T-cell (primary cell): Measurements from ENCODE around the gene SIMC1. TPM values are rescaled to one million over a fixed set of nuclear protein-coding genes. Genes with fewer than 3 reads are reported as not detected.

Source experiments
- ATAC-seq, 4 experiments: fragments of 200-7000 bp in 3 of 4; fragments of 150-1000 bp in 1 of 4; cut with Tn5 transposase; replicated peaks in 1 of 4; 1 replicate in 3 of 4; 2 replicates in 1 of 4; pipeline ENCODE4 v1.10.0; 2021; ENCODE audit warnings: moderate library complexity in 3 of 4, mild to moderate bottlenecking in 2 of 4, moderate number of reproducible peaks in 1 of 4
- CTCF ChIA-PET, 2 donors: fragments of 300-600 bp; sonication (Branson Sonifier 250); formaldehyde crosslinking; loops; one replicate each; lab custom pipeline; 2022; ENCODE audit warnings: antibody characterized with exemption in 2 of 2; lab: Charles Lee
- POLR2A ChIA-PET, 2 donors: fragments of 300-600 bp; sonication (Branson Sonifier 250); formaldehyde crosslinking; loops; one replicate each; lab custom pipeline; 2022; ENCODE audit warnings: antibody characterized with exemption in 2 of 2; lab: Charles Lee
- DNase-seq, 35 experiments: peaks; one replicate each; pipeline versions ENCODE4 v3.0.0 to v3.0.0-alpha.2; 2013 to 2023
- H3K27ac ChIP-seq: one replicate; pipeline ENCODE4 v1.5.1; 2013; ENCODE audit warnings: low read length
- H3K27me3 ChIP-seq, 2 experiments: replicated peaks in 1 of 2; 1 replicate in 1 of 2; 2 replicates in 1 of 2; pipeline versions ENCODE4 v1.6.1 to v1.7.0; 2013; ENCODE audit warnings: low read length in 1 of 2, mixed read lengths in 1 of 2; ENCODE audit not compliant: control insufficient read depth in 2 of 2, insufficient read depth in 2 of 2; ENCODE audit errors: extremely low read depth in 1 of 2
- H3K36me3 ChIP-seq, 2 donors: 1 replicate in 1 of 2; 2 replicates in 1 of 2; pipeline versions ENCODE4 v1.6.1 to v1.7.0; 2013; ENCODE audit warnings: low read length in 1 of 2; ENCODE audit not compliant: control insufficient read depth in 2 of 2, insufficient read depth in 1 of 2; ENCODE audit errors: extremely low read depth in 1 of 2
- H3K4me1 ChIP-seq, 2 experiments: 1 replicate in 1 of 2; 2 replicates in 1 of 2; pipeline versions ENCODE4 v1.6.1 to v1.7.0; 2013; ENCODE audit warnings: low read length in 2 of 2, mixed read lengths in 1 of 2; ENCODE audit not compliant: insufficient read depth in 2 of 2, control insufficient read depth in 1 of 2; ENCODE audit errors: extremely low read depth in 1 of 2
- H3K4me3 ChIP-seq, 2 donors: 1 replicate in 1 of 2; 2 replicates in 1 of 2; pipeline versions ENCODE4 v1.5.1 to v1.7.0; 2013; ENCODE audit warnings: mild to moderate bottlenecking in 2 of 2, low read length in 1 of 2, moderate library complexity in 1 of 2; ENCODE audit not compliant: control insufficient read depth in 1 of 2; ENCODE audit errors: extremely low read depth in 1 of 2
- H3K9me3 ChIP-seq: 2 replicates; pipeline ENCODE4 v1.7.0; 2013
- H3K27ac Mint-ChIP-seq, 2 donors: one replicate each; pipeline ENCODE4 v1.8.0; 2020 to 2021; ENCODE audit warnings: mild to moderate bottlenecking in 2 of 2, mixed read lengths in 2 of 2
- H3K27me3 Mint-ChIP-seq, 2 donors: one replicate each; pipeline ENCODE4 v1.8.0; 2021 to 2022; ENCODE audit warnings: mixed read lengths in 2 of 2
- H3K36me3 Mint-ChIP-seq: one replicate; pipeline ENCODE4 v1.8.0; 2021; ENCODE audit warnings: mixed read lengths
- H3K4me1 Mint-ChIP-seq, 3 donors: one replicate each; pipeline ENCODE4 v1.8.0; 2020 to 2022; ENCODE audit warnings: mixed read lengths in 3 of 3, mild to moderate bottlenecking in 1 of 3
- H3K4me3 Mint-ChIP-seq, 3 donors: one replicate each; pipeline ENCODE4 v1.8.0; 2020 to 2022; ENCODE audit warnings: mild to moderate bottlenecking in 3 of 3, mixed read lengths in 3 of 3, moderate library complexity in 3 of 3
- H3K9me3 Mint-ChIP-seq, 3 donors: one replicate each; pipeline ENCODE4 v1.8.0; 2020 to 2022; ENCODE audit warnings: mixed read lengths in 3 of 3
- WGBS: methylation state at CpG from one replicate; pipeline ENCODE4 v1.1.5; 2013; ENCODE audit warnings: missing lambda C conversion rate; ENCODE audit not compliant: insufficient coverage; 5-methylcytosine and 5-hydroxymethylcytosine counted together
- total RNA-seq, 35 experiments: library from RNA in 6 of 35; stranded (reverse) in 6 of 35; fragments of 120-200 nt in 1 of 35; gene quantifications; one replicate each; pipeline versions ENCODE4 v1.2.1 to v1.2.4 and lab custom pipeline; 2013 to 2026

SIMC1 gene
- total RNA-seq, 5 donors from 2014 or later (not counting 1 experiment from before 2014, with no cell fraction given), result 19.2 to 25.4 (median 24.1) TPM

DNA sequence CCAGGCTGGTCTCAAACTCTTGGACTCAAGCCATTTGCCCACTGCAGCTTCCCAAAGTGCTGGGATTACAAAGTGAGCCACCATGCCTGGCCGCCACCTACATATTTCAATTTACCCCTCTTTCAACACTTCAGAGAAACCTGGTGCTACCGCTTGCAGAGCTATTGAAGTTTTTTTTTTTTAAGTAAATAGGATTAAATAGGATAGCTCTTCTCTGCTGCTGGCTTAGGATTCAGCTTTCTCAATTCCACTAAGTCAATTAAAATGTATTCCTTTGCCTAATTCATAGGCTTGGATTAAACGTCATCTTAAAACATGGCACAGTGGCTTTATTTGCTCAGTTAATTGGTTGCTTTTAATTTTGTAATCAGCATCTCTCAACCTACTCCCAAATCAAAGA, 82.4 kb downstream of the SIMC1 start:
- no peak overlapping the region for H3K27ac ChIP-seq
- no peaks in the 10 kb centered on the region for H3K4me1 Mint-ChIP-seq
- CTCF ChIA-PET, result interaction anchor here in 1 of 2 donors (0.6 kb wide), 1 partner anchor 48 kb away, joined by 3 read pairs; no protein-coding TSS in a partner anchor
- no CpG with 5 or more reads among the region's 3 CpGs for WGBS
- ATAC-seq (no peak), DNase-seq (no peak)
- H3K36me3 Mint-ChIP-seq, result peaks cover 31% of the 10 kb centered on the region
- no peaks in the 10 kb centered on the region for H3K27me3 Mint-ChIP-seq
- no peak overlapping the region for H3K4me3 ChIP-seq
- H3K27me3 ChIP-seq, result no peaks in the 10 kb centered on the region
- POLR2A ChIA-PET, result no interaction called here
- H3K36me3 ChIP-seq, result peaks cover 0 to 20% of the 10 kb centered on the region in 2 donors
- H3K4me1 ChIP-seq, result no peaks in the 10 kb centered on the region
- H3K4me3 Mint-ChIP-seq, result no peak overlapping the region
- no peak overlapping the region for H3K27ac Mint-ChIP-seq
- H3K9me3 Mint-ChIP-seq, result no peaks in the 10 kb centered on the region
- no peaks in the 10 kb centered on the region for H3K9me3 ChIP-seq

GRCh38 chr5:176334031-176334770, 96.0 kb downstream of the SIMC1 start:
- ChIA-PET POLR2A (no interaction called here), CTCF (no interaction called here)
- Mint-ChIP-seq H3K27me3 (no peaks in the 10 kb centered on the region), H3K4me1 (no peaks in the 10 kb centered on the region), H3K27ac (no peak overlapping the region), H3K4me3 (no peak overlapping the region), H3K36me3 (peaks cover 38% of the 10 kb centered on the region), H3K9me3 (peaks cover 6 to 10% (median 7%) of the 10 kb centered on the region in 3 donors)
- Histone ChIP-seq H3K4me1 (no peaks in the 10 kb centered on the region), H3K4me3 (no peak overlapping the region), H3K9me3 (peaks cover 4% of the 10 kb centered on the region), H3K36me3 (peaks cover 2 to 21% of the 10 kb centered on the region in 2 donors), H3K27ac (no peak overlapping the region), H3K27me3 (no peaks in the 10 kb centered on the region)
- DNase-seq, result no peak
- ATAC-seq, result no peak

GRCh38 chr5:176337913-176338312, 99.7 kb downstream of the SIMC1 start:
- DNase-seq (no peak), ATAC-seq (no peak)
- Mint-ChIP-seq H3K4me1 (no peaks in the 10 kb centered on the region), H3K27me3 (no peaks in the 10 kb centered on the region), H3K4me3 (no peak overlapping the region), H3K27ac (no peak overlapping the region), H3K9me3 (peaks cover 6 to 10% (median 7%) of the 10 kb centered on the region in 3 donors), H3K36me3 (peaks cover 41% of the 10 kb centered on the region)
- H3K4me1 ChIP-seq, result no peaks in the 10 kb centered on the region
- peaks cover 2 to 27% of the 10 kb centered on the region in 2 donors for H3K36me3 ChIP-seq
- CTCF ChIA-PET, result no interaction called here
- no peak overlapping the region for H3K27ac ChIP-seq
- no peak overlapping the region for H3K4me3 ChIP-seq
- POLR2A ChIA-PET, result no interaction called here
- H3K27me3 ChIP-seq, result no peaks in the 10 kb centered on the region
- peaks cover 4% of the 10 kb centered on the region for H3K9me3 ChIP-seq
- WGBS, result no CpG with 5 or more reads among the region's 1 CpG

- no peak overlapping the region for H3K4me3 ChIP-seq
- ATAC-seq, result no peak
- Mint-ChIP-seq H3K27ac (no peak overlapping the region), H3K36me3 (peaks cover 33% of the 10 kb centered on the region), H3K9me3 (peaks cover 0 to 3% (median 0%) of the 10 kb centered on the region in 3 donors), H3K4me1 (no peaks in the 10 kb centered on the region), H3K27me3 (no peaks in the 10 kb centered on the region), H3K4me3 (no peak overlapping the region)
- no peak overlapping the region for H3K27ac ChIP-seq
- H3K36me3 ChIP-seq, result peaks cover 2 to 29% of the 10 kb centered on the region in 2 donors
- no peaks in the 10 kb centered on the region for H3K4me1 ChIP-seq
- DNase-seq, result no peak
- POLR2A ChIA-PET, result interaction anchor here in 1 of 2 donors (0.6 kb wide), 1 partner anchor 9 kb away, joined by 3 read pairs; no protein-coding TSS in a partner anchor
- no peaks in the 10 kb centered on the region for H3K9me3 ChIP-seq
- WGBS, result no CpG with 5 or more reads among the region's 5 CpGs
- CTCF ChIA-PET, result interaction anchor here in 1 of 2 donors (0.7 kb wide), 1 partner anchor 12 kb away, joined by 3 read pairs; no protein-coding TSS in a partner anchor
- no peaks in the 10 kb centered on the region for H3K27me3 ChIP-seq
Measured at GRCh38 chr5:176339304-176339703, 101.1 kb downstream of the SIMC1 start.

DNA sequence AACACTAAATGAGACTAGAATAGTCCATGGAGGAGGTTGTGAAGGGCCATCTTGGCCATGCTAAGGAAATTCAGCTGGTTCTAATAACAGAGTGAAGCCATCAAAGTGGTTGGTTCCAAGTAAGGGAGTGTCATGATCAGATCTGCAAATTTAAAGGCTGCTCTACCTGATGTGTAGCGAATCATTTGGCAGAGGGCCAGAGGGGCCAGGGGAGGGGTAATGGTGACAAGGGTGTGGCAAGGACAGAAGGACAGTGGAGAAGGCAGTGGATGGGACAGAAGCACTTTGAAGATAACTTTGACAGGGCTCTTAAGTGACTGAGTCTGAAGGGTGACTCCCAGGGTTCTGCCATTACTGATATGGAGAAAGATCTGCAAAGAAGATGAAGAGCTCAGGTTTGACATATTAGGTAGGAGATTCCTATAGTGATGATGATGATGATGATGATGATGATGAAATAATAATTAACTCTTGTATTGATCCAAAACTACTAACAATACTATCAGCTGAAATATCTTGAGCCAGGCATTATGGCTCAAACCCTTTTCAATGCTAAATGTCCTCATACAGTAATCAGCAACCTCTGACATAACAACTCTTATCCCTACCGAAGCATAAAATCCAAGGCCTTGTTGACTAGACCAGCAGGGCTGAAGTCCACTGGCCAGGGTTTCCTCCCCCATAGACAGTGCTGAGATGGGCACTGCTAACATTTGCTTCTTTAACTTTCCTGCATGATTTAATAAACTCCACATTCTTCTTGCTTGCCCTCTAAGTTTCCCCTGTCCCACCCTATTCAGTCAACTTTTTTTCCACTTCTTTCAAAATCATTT, 103.3 kb downstream of the SIMC1 start:
- Mint-ChIP-seq H3K4me1 (no peaks in the 10 kb centered on the region), H3K27me3 (no peaks in the 10 kb centered on the region), H3K9me3 (no peaks in the 10 kb centered on the region), H3K36me3 (peaks cover 31% of the 10 kb centered on the region), H3K4me3 (no peak overlapping the region), H3K27ac (peak overlapping the region; percentile 13 to 59)
- WGBS, result 95% methylated on average over 2 of the region's 2 CpGs
- ChIA-PET CTCF (no interaction called here), POLR2A (interaction anchor here in 1 of 2 donors (0.5 kb wide), 2 partner anchors 20 to 142 kb away, joined by 3 read pairs; no protein-coding TSS in a partner anchor)
- Histone ChIP-seq H3K4me3 (no peak overlapping the region), H3K27me3 (no peaks in the 10 kb centered on the region), H3K9me3 (no peaks in the 10 kb centered on the region), H3K4me1 (no peaks in the 10 kb centered on the region), H3K36me3 (peaks cover 2 to 49% of the 10 kb centered on the region in 2 donors), H3K27ac (no peak overlapping the region)
- ATAC-seq, result no peak
- no peak for DNase-seq

DNA sequence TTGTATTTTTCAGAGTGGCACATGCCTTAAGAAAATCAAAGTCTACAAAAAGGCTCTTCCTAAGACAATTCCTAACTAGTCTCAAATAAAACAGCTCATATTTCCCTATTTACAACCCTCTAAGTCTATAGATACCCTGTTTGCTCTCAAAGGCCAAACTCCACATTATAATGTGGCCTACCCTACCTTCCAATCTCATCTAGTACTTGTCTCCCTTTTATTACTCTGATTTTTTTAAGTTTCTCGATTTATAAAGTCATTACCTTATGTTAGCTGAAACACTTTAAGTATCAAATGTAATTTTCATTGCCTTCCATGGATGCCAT, 103.9 kb downstream of the SIMC1 start:
- WGBS, result 100% methylated on average over 1 of the region's 1 CpG
- ATAC-seq (no peak), DNase-seq (no peak)
- no peaks in the 10 kb centered on the region for H3K27me3 ChIP-seq
- H3K4me1 ChIP-seq, result no peaks in the 10 kb centered on the region
- H3K36me3 ChIP-seq, result peaks cover 2 to 49% of the 10 kb centered on the region in 2 donors
- Mint-ChIP-seq H3K27ac (peak overlapping the region; percentile 13 to 53), H3K36me3 (peaks cover 26% of the 10 kb centered on the region), H3K9me3 (no peaks in the 10 kb centered on the region), H3K27me3 (no peaks in the 10 kb centered on the region), H3K4me3 (no peak overlapping the region), H3K4me1 (no peaks in the 10 kb centered on the region)
- no peak overlapping the region for H3K4me3 ChIP-seq
- H3K9me3 ChIP-seq, result no peaks in the 10 kb centered on the region
- ChIA-PET CTCF (no interaction called here), POLR2A (interaction anchor here in 1 of 2 donors (0.5 kb wide), 1 partner anchor 20 kb away, joined by 3 read pairs; no protein-coding TSS in a partner anchor)
- no peak overlapping the region for H3K27ac ChIP-seq
